H1 (cell line): ENCODE results near the gene TTC32.

ENCODE experiments used
- CTCF ChIP-seq, 3 experiments: IDR thresholded peaks; 1 replicate in 2 of 3; 2 replicates in 1 of 3; pipeline versions ENCODE4 v1.5.1 to v1.6.1; 2011; ENCODE audit warnings: low read length in 3 of 3, mild to moderate bottlenecking in 3 of 3, inconsistent platforms in 2 of 3, low read depth in 1 of 3, moderate library complexity in 1 of 3; ENCODE audit not compliant: insufficient read depth in 1 of 3; ENCODE audit errors: control extremely low read depth in 1 of 3
- EP300 ChIP-seq, 2 experiments: IDR thresholded peaks; 1 replicate in 1 of 2; 2 replicates in 1 of 2; pipeline ENCODE4 v1.6.1; 2011 to 2012; ENCODE audit warnings: low read depth in 2 of 2, low read length in 2 of 2, mild to moderate bottlenecking in 2 of 2, borderline replicate concordance in 1 of 2, inconsistent platforms in 1 of 2, moderate library complexity in 1 of 2
- SIN3A ChIP-seq, 2 experiments: IDR thresholded peaks in 1 of 2; conservative IDR thresholded peaks in 1 of 2; 2 replicates each; pipeline ENCODE4 v1.6.1; 2011 to 2012; ENCODE audit warnings: low read length in 2 of 2, improper control_type of control experiment in 1 of 2, low read depth in 1 of 2, mild to moderate bottlenecking in 1 of 2
- TBP ChIP-seq: IDR thresholded peaks from 2 replicates; pipeline ENCODE4 v1.6.1; 2011; ENCODE audit warnings: low read depth, low read length, improper control_type of control experiment

- TF ChIP-seq EP300 (IDR thresholded peaks at IDR 0.05; ENCODE audit: borderline replicate concordance in 1 of 2, low read depth in 2 of 2, low read length in 2 of 2) (no peak), CTCF (IDR thresholded peaks at IDR 0.05; ENCODE audit: control extremely low read depth in 1 of 3, insufficient read depth in 1 of 3, low read depth in 1 of 3, low read length in 3 of 3) (no peak), SIN3A (conservative IDR thresholded peaks at IDR 0.05 in 1 of 2, IDR thresholded peaks at IDR 0.05 in 1 of 2; ENCODE audit: low read depth in 1 of 2, low read length in 2 of 2) (no peak), TBP (no peak)
These were observed 14.7 kb upstream of the TTC32 start for GRCh38 chr2:19916385-19916950.
